GM06990 (cell line): ENCODE data around the gene OBSCN.

Experiments used
- DNase-seq: peaks from one replicate; pipeline ENCODE4 v3.0.0-alpha.2; 2011; ENCODE audit not compliant: insufficient read length; ENCODE audit errors: extremely low read depth
- H3K27me3 ChIP-seq: replicated peaks from 2 replicates; pipeline ENCODE4 v1.6.0; 2011; ENCODE audit warnings: low read length; ENCODE audit not compliant: control insufficient read depth, insufficient read depth
- H3K36me3 ChIP-seq: 2 replicates; pipeline ENCODE4 v1.5.1; 2011; ENCODE audit warnings: low read length; ENCODE audit not compliant: control insufficient read depth, insufficient read depth
- H3K4me3 ChIP-seq: replicated peaks from 2 replicates; pipeline ENCODE4 v1.5.1; 2011; ENCODE audit warnings: low read depth, mild to moderate bottlenecking, control low read depth, low read length
- TF ChIP-seq, protein P1 (sequence below): IDR thresholded peaks from 2 replicates; pipeline ENCODE4 v1.5.1; 2011; ENCODE audit warnings: low read length, control low read depth, mild to moderate bottlenecking, inconsistent platforms; ENCODE audit not compliant: insufficient read depth, poor library complexity, severe bottlenecking

Gene OBSCN

GRCh38 chr1:228368801-228369607 lies 161.2 kb downstream of the OBSCN start:
- TF ChIP-seq, protein P1, sequence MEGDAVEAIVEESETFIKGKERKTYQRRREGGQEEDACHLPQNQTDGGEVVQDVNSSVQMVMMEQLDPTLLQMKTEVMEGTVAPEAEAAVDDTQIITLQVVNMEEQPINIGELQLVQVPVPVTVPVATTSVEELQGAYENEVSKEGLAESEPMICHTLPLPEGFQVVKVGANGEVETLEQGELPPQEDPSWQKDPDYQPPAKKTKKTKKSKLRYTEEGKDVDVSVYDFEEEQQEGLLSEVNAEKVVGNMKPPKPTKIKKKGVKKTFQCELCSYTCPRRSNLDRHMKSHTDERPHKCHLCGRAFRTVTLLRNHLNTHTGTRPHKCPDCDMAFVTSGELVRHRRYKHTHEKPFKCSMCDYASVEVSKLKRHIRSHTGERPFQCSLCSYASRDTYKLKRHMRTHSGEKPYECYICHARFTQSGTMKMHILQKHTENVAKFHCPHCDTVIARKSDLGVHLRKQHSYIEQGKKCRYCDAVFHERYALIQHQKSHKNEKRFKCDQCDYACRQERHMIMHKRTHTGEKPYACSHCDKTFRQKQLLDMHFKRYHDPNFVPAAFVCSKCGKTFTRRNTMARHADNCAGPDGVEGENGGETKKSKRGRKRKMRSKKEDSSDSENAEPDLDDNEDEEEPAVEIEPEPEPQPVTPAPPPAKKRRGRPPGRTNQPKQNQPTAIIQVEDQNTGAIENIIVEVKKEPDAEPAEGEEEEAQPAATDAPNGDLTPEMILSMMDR, result no peak
- H3K27me3 ChIP-seq, result no peaks in the 10 kb centered on the region; the same call in 1 of the 2 replicates
- no peaks in the 10 kb centered on the region for H3K36me3 ChIP-seq
- no peak overlapping the region for H3K4me3 ChIP-seq
- DNase-seq, result no peak

- Histone ChIP-seq H3K27me3 (no peaks in the 10 kb centered on the region; the same call in 1 of the 2 replicates), H3K36me3 (no peaks in the 10 kb centered on the region), H3K4me3 (no peak overlapping the region)
- DNase-seq, result no peak
- TF ChIP-seq, protein P1, result no peak
These were observed 162.0 kb downstream of the OBSCN start for GRCh38 chr1:228369608-228370438.

DNA sequence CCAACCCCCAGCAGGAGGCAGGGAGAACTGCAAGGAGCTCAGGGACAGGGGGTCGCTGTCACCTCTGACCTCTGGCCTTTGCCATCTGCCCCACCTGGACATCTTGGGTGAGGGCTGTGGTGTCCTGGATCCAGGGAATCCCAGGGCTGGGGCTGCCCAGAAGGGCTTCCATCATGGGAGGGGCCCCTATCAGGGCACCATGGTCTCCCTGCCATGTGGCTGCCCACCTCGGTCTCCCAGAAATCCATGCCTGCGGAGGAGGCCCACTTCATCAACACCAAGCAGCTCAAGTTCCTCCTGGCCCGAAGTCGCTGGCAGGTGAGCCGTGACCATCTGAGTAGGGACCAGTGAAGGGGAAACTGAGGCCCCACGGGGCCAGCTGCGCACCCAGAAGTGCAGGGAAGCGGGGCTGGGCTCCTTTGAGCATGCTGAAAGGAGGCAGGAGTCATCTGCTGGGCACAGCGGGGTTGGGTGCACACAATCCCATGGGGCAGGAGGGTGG lies 162.6 kb downstream of the OBSCN start:
- Histone ChIP-seq H3K27me3 (no peaks in the 10 kb centered on the region; the same call in 1 of the 2 replicates), H3K36me3 (no peaks in the 10 kb centered on the region), H3K4me3 (no peak overlapping the region)
- TF ChIP-seq, protein P1, result no peak
- no peak for DNase-seq

GRCh38 chr1:228370941-228371740 lies 163.3 kb downstream of the OBSCN start:
- H3K27me3 ChIP-seq, result no peaks in the 10 kb centered on the region; the same call in 1 of the 2 replicates
- no peak for DNase-seq
- no peak overlapping the region for H3K4me3 ChIP-seq
- TF ChIP-seq, protein P1, result no peak
- H3K36me3 ChIP-seq, result no peaks in the 10 kb centered on the region

GRCh38 chr1:228371741-228372182 lies 163.9 kb downstream of the OBSCN start:
- no peaks in the 10 kb centered on the region; the same call in 1 of the 2 replicates for H3K27me3 ChIP-seq
- TF ChIP-seq, protein P1, result no peak
- H3K36me3 ChIP-seq, result no peaks in the 10 kb centered on the region
- DNase-seq, result no peak
- no peak overlapping the region for H3K4me3 ChIP-seq
